ENCODE measurements around the gene TAF9B.

Gene TAF9B

DNA sequence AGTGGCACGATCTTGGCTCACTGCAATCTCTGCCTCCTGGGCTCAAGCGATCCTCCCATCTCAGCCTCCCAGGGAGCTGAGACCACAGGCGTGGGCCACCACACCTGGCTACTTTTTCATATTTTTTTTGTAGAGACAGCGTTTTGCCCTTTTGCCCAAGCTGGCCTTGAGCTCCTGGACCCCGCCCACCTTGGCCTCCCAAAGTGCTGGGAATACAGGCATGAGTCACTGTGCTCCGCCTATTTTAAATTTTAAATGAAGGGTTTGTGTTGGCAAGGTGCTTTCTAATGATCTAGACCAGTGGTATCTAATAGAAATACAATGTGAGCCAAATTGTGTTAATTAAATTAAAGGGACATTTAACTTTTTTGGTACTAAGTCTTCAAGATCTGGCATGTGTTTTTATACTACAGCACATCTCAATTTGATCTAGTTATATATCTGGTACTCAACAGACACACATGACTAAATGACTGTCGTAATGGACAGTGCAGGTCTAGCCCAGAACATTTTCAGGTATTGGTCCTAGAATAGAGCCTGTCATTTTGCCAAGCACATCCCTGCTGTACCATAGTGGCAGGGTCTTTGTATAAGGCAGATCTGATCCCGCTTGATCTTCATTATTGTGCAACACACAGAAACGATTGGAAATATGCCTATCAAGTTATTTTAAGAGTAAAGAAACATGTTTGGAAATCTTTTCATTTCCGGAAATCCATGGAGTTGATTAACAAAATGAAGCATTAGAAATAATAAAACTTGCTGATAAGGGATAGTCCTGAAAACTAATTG, 28.1 kb downstream of the TAF9B start:
- TF ChIP-seq, protein P1, sequence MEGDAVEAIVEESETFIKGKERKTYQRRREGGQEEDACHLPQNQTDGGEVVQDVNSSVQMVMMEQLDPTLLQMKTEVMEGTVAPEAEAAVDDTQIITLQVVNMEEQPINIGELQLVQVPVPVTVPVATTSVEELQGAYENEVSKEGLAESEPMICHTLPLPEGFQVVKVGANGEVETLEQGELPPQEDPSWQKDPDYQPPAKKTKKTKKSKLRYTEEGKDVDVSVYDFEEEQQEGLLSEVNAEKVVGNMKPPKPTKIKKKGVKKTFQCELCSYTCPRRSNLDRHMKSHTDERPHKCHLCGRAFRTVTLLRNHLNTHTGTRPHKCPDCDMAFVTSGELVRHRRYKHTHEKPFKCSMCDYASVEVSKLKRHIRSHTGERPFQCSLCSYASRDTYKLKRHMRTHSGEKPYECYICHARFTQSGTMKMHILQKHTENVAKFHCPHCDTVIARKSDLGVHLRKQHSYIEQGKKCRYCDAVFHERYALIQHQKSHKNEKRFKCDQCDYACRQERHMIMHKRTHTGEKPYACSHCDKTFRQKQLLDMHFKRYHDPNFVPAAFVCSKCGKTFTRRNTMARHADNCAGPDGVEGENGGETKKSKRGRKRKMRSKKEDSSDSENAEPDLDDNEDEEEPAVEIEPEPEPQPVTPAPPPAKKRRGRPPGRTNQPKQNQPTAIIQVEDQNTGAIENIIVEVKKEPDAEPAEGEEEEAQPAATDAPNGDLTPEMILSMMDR (IDR thresholded peaks at IDR 0.05; ENCODE audit: insufficient read depth, low read depth, low read length, missing control alignments) = no peak
- no peak overlapping the region for H3K4me3 ChIP-seq (ENCODE audit: low read length)
- DNase-seq (ENCODE audit: low read depth) = peak; percentile 25

DNA sequence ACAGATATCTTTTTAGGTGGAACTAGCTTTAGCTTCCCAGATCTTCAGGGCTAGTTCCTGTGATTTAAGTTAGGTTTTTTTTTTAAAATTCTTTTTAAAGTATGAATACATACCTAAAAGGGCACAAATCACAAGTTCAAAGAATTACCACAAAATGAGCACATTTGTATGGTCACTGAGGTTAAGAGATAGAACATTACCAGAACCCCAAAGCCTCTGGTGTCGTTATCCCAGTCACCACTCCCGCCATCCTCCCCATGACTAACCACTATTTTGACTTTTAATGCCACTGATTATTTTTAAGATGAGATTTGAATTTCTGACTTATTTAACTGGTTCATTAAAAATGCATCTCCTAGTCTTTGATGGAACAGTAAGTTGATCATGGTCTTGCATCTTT, 30.0 kb downstream of the TAF9B start:
- no peak for DNase-seq (ENCODE audit: low read depth)
- H3K4me3 ChIP-seq (ENCODE audit: low read length) = no peak overlapping the region
- TF ChIP-seq, protein P1 (IDR thresholded peaks at IDR 0.05; ENCODE audit: insufficient read depth, low read depth, low read length, missing control alignments) = no peak

DNA sequence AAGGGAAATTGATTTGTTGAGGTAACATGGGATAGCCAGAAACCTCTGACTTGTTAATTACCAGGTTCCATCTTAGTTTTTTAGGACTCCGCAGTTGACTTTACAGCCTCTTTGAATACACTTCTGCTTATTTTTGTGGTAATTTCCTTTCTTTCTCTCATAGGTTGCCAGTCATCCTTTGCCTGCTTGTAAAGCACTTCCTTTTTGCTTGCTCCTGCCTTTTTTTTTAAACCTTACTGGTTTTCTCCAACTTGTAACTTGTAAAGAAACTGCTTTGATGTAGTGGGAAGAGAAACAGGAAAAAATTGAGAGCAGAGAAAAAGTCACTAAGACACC, 32.8 kb downstream of the TAF9B start:
- TF ChIP-seq, protein P1 (IDR thresholded peaks at IDR 0.05; ENCODE audit: insufficient read depth, low read depth, low read length, missing control alignments) = no peak
- DNase-seq (ENCODE audit: low read depth) = no peak
- peak overlapping the region; percentile 90 for H3K4me3 ChIP-seq (ENCODE audit: low read length)

- no peak for DNase-seq (ENCODE audit: low read depth)
- TF ChIP-seq, protein P1 (IDR thresholded peaks at IDR 0.05; ENCODE audit: insufficient read depth, low read depth, low read length, missing control alignments) = no peak
- H3K4me3 ChIP-seq (ENCODE audit: low read length) = peak overlapping the region; percentile 90
Measured at GRCh38 chrX:78105944-78106650, 33.4 kb downstream of the TAF9B start.

GRCh38 chrX:78104447-78105176, 34.8 kb downstream of the TAF9B start:
- peak overlapping the region; percentile 90 for H3K4me3 ChIP-seq (ENCODE audit: low read length)
- peak; percentile 70 for DNase-seq (ENCODE audit: low read depth)
- TF ChIP-seq, protein P1 (IDR thresholded peaks at IDR 0.05; ENCODE audit: insufficient read depth, low read depth, low read length, missing control alignments) = no peak

DNA sequence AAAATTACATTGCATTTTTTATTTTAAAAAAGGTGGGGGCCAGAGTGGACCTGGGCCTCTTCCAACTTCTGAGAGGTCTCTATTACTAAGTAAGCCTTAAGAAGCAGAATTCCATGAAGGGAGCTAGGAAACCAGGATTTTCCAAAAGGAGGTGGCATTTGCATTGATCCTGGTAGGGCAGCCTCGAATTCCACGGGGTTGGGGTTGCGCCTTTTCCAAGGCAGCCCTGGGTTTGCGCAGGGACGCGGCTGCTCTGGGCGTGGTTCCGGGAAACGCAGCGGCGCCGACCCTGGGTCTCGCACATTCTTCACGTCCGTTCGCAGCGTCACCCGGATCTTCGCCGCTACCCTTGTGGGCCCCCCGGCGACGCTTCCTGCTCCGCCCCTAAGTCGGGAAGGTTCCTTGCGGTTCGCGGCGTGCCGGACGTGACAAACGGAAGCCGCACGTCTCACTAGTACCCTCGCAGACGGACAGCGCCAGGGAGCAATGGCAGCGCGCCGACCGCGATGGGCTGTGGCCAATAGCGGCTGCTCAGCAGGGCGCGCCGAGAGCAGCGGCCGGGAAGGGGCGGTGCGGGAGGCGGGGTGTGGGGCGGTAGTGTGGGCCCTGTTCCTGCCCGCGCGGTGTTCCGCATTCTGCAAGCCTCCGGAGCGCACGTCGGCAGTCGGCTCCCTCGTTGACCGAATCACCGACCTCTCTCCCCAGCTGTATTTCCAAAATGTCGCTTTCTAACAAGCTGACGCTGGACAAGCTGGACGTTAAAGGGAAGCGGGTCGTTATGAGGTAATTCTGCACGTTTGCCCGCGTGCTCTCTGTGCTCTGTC, 35.6 kb downstream of the TAF9B start, which contains the start of gene PGK1:
PGK1 (plus strand) TSS at position 626 of the 824 bp plus-strand sequence; CDS start at position 719, 93 bp downstream.
- peak; percentile 96 for DNase-seq (ENCODE audit: low read depth)
- TF ChIP-seq, protein P1 (IDR thresholded peaks at IDR 0.05; ENCODE audit: insufficient read depth, low read depth, low read length, missing control alignments) = no peak
- H3K4me3 ChIP-seq (ENCODE audit: low read length) = peak within 1 kb of the TSS; percentile 90

Data from epithelial cell of esophagus (primary cell).